ENCODE data around the gene SYVN1.

The SYVN1 gene

GRCh38 chr11:65112546-65113360 lies 21.6 kb downstream of the SYVN1 start:
- peak; percentile 62 to 67 for DNase-seq (ENCODE audit: low read depth in 2 of 2)

- DNase-seq (ENCODE audit: low read depth in 2 of 2), result peak; percentile 88 to 91
These were observed 22.4 kb downstream of the SYVN1 start, which contains the start of gene TM7SF2 for GRCh38 chr11:65111744-65112545. TSS of gene TM7SF2 (plus strand) at chr11:65111872. CDS start at chr11:65112016, 144 bp downstream.

GRCh38 chr11:65111159-65111743 lies 23.1 kb downstream of the SYVN1 start:
- DNase-seq (ENCODE audit: low read depth in 2 of 2), result no peak

- peak; percentile 97 to 99 for DNase-seq (ENCODE audit: low read depth in 2 of 2)
These were observed 23.9 kb downstream of the SYVN1 start for GRCh38 chr11:65110354-65110861.

- DNase-seq (ENCODE audit: low read depth in 2 of 2), result no peak
These were observed 24.8 kb downstream of the SYVN1 start for GRCh38 chr11:65109231-65110198.

- no peak for DNase-seq (ENCODE audit: low read depth in 2 of 2)
These were observed 25.7 kb downstream of the SYVN1 start for GRCh38 chr11:65108469-65109123.

- no peak for DNase-seq (ENCODE audit: low read depth in 2 of 2)
These were observed 26.4 kb downstream of the SYVN1 start for GRCh38 chr11:65107751-65108468.

GRCh38 chr11:65107078-65107477 lies 27.2 kb downstream of the SYVN1 start:
- no peak for DNase-seq (ENCODE audit: low read depth in 2 of 2)

- DNase-seq (ENCODE audit: low read depth in 2 of 2), result no peak
These were observed 29.7 kb downstream of the SYVN1 start for GRCh38 chr11:65104628-65105027.

GRCh38 chr11:65103476-65103875 lies 30.8 kb downstream of the SYVN1 start:
- DNase-seq (ENCODE audit: low read depth in 2 of 2), result no peak

- no peak for DNase-seq (ENCODE audit: low read depth in 2 of 2)
These were observed 31.9 kb downstream of the SYVN1 start for GRCh38 chr11:65102142-65103095.

GRCh38 chr11:65100674-65101350 lies 33.5 kb downstream of the SYVN1 start:
- DNase-seq (ENCODE audit: low read depth in 2 of 2), result no peak

- DNase-seq (ENCODE audit: low read depth in 2 of 2), result no peak
These were observed 37.4 kb downstream of the SYVN1 start for GRCh38 chr11:65096926-65097325.

GRCh38 chr11:65095974-65096806 lies 38.1 kb downstream of the SYVN1 start, which contains the start of gene VPS51:
TSS of gene VPS51 (plus strand) at chr11:65096214. CDS start at chr11:65096251, 37 bp downstream.
- DNase-seq (ENCODE audit: low read depth in 2 of 2), result peak; percentile 73 to 76

- no peak for DNase-seq (ENCODE audit: low read depth in 2 of 2)
These were observed 38.9 kb downstream of the SYVN1 start for GRCh38 chr11:65095427-65095826.

GRCh38 chr11:65090628-65091027 lies 43.7 kb downstream of the SYVN1 start:
- DNase-seq (ENCODE audit: low read depth in 2 of 2), result no peak

- no peak for DNase-seq (ENCODE audit: low read depth in 2 of 2)
These were observed 44.7 kb downstream of the SYVN1 start for GRCh38 chr11:65089621-65090020.
